ENCODE measurements around the gene IRAK4.

Gene IRAK4

GRCh38 chr12:43764528-43764927 lies 5.8 kb downstream of the IRAK4 start:
- DNase-seq (ENCODE audit: extremely low read depth in 1 of 2, low read depth in 1 of 2) = no peak

- no peak for DNase-seq (ENCODE audit: extremely low read depth in 1 of 2, low read depth in 1 of 2)
Observed at GRCh38 chr12:43766291-43766690, 7.5 kb downstream of the IRAK4 start.

GRCh38 chr12:43776498-43776897 lies 17.7 kb downstream of the IRAK4 start:
- DNase-seq (ENCODE audit: extremely low read depth in 1 of 2, low read depth in 1 of 2) = no peak

GRCh38 chr12:43786899-43787693 lies 28.3 kb downstream of the IRAK4 start:
- no peak for DNase-seq (ENCODE audit: extremely low read depth in 1 of 2, low read depth in 1 of 2)

- DNase-seq (ENCODE audit: extremely low read depth in 1 of 2, low read depth in 1 of 2) = no peak
Observed at GRCh38 chr12:43789941-43790340, 31.2 kb downstream of the IRAK4 start.

- DNase-seq (ENCODE audit: extremely low read depth in 1 of 2, low read depth in 1 of 2) = no peak
Observed at GRCh38 chr12:43795716-43796280, 37.0 kb downstream of the IRAK4 start.

GRCh38 chr12:43797561-43798217 lies 38.9 kb downstream of the IRAK4 start:
- no peak for DNase-seq (ENCODE audit: extremely low read depth in 1 of 2, low read depth in 1 of 2)

GRCh38 chr12:43805149-43805859 lies 46.6 kb downstream of the IRAK4 start:
- DNase-seq (ENCODE audit: extremely low read depth in 1 of 2, low read depth in 1 of 2) = no peak

- DNase-seq (ENCODE audit: extremely low read depth in 1 of 2, low read depth in 1 of 2) = peak; percentile 76 to 85
Observed at GRCh38 chr12:43805860-43806736, 47.3 kb downstream of the IRAK4 start, which contains the start of gene TWF1. Gene TWF1, minus strand, starts transcription at chr12:43806317. Its CDS starts 72 bp downstream, at chr12:43806245.

GRCh38 chr12:43806737-43807072 lies 48.0 kb downstream of the IRAK4 start:
- DNase-seq (ENCODE audit: extremely low read depth in 1 of 2, low read depth in 1 of 2) = no peak

GRCh38 chr12:43807386-43807785 lies 48.6 kb downstream of the IRAK4 start:
- DNase-seq (ENCODE audit: extremely low read depth in 1 of 2, low read depth in 1 of 2) = no peak

- DNase-seq (ENCODE audit: extremely low read depth in 1 of 2, low read depth in 1 of 2) = no peak
Observed at GRCh38 chr12:43812057-43812456, 53.3 kb downstream of the IRAK4 start.

- DNase-seq (ENCODE audit: extremely low read depth in 1 of 2, low read depth in 1 of 2) = no peak
Observed at GRCh38 chr12:43812926-43813325, 54.2 kb downstream of the IRAK4 start.

- no peak for DNase-seq (ENCODE audit: extremely low read depth in 1 of 2, low read depth in 1 of 2)
Observed at GRCh38 chr12:43815416-43815815, 56.7 kb downstream of the IRAK4 start.

GRCh38 chr12:43816168-43816567 lies 57.4 kb downstream of the IRAK4 start:
- no peak for DNase-seq (ENCODE audit: extremely low read depth in 1 of 2, low read depth in 1 of 2)

GRCh38 chr12:43824207-43824775 lies 65.5 kb downstream of the IRAK4 start:
- DNase-seq (ENCODE audit: extremely low read depth in 1 of 2, low read depth in 1 of 2) = no peak

- DNase-seq (ENCODE audit: extremely low read depth in 1 of 2, low read depth in 1 of 2) = no peak
Observed at GRCh38 chr12:43826681-43827080, 67.9 kb downstream of the IRAK4 start.

GRCh38 chr12:43827093-43827492 lies 68.3 kb downstream of the IRAK4 start:
- DNase-seq (ENCODE audit: extremely low read depth in 1 of 2, low read depth in 1 of 2) = no peak

- no peak for DNase-seq (ENCODE audit: extremely low read depth in 1 of 2, low read depth in 1 of 2)
Observed at GRCh38 chr12:43832463-43833168, 73.9 kb downstream of the IRAK4 start.

- DNase-seq (ENCODE audit: extremely low read depth in 1 of 2, low read depth in 1 of 2) = no peak
Observed at GRCh38 chr12:43835264-43835655, 76.5 kb downstream of the IRAK4 start.

All from stimulated activated CD8-positive, alpha-beta memory T cell treated with anti-CD3 and anti-CD28 coated beads, Interleukin-7, amount 100 ng/mL, for 48 hours (primary cell).